Effector memory CD8-positive, alpha-beta T cell (primary cell): Measurements from ENCODE around the gene TBK1.

ENCODE experiments used
- ATAC-seq: fragments of 150-1000 bp; cut with Tn5 transposase; replicated peaks from 2 replicates; pipeline ENCODE4 v1.10.0; 2021; ENCODE audit warnings: mild to moderate bottlenecking, moderate library complexity
- DNase-seq, 3 experiments: peaks; one replicate each; pipeline ENCODE4 v3.0.0; 2021
- H3K27ac Mint-ChIP-seq, 2 donors: one replicate each; pipeline ENCODE4 v1.8.0; 2022; ENCODE audit warnings: mild to moderate bottlenecking in 2 of 2, mixed read lengths in 2 of 2, moderate library complexity in 2 of 2
- H3K27me3 Mint-ChIP-seq, 2 donors: one replicate each; pipeline ENCODE4 v1.8.0; 2022; ENCODE audit warnings: mixed read lengths in 2 of 2
- H3K36me3 Mint-ChIP-seq: one replicate; pipeline ENCODE4 v1.8.0; 2022; ENCODE audit warnings: mild to moderate bottlenecking, moderate library complexity, mixed read lengths; ENCODE audit not compliant: insufficient read depth
- H3K4me1 Mint-ChIP-seq, 2 donors: one replicate each; pipeline ENCODE4 v1.8.0; 2022; ENCODE audit warnings: low read depth in 2 of 2, mixed read lengths in 2 of 2
- H3K4me3 Mint-ChIP-seq, 2 donors: one replicate each; pipeline ENCODE4 v1.8.0; 2022; ENCODE audit warnings: mild to moderate bottlenecking in 2 of 2, mixed read lengths in 2 of 2, moderate library complexity in 2 of 2
- H3K9me3 Mint-ChIP-seq, 2 donors: one replicate each; pipeline ENCODE4 v1.8.0; 2022; ENCODE audit warnings: mixed read lengths in 2 of 2

Gene TBK1

GRCh38 chr12:64457923-64458322 is 6.0 kb downstream of the TBK1 start:
- DNase-seq (no peak), ATAC-seq (no peak)
- Mint-ChIP-seq H3K27ac (peak overlapping the region; percentile 97 to 100), H3K4me3 (peak overlapping the region; percentile 13 to 94), H3K9me3 (no peaks in the 10 kb centered on the region), H3K36me3 (peaks cover 30% of the 10 kb centered on the region), H3K4me1 (peaks cover 32 to 52% of the 10 kb centered on the region in 2 donors), H3K27me3 (no peaks in the 10 kb centered on the region)

GRCh38 chr12:64459394-64459891 is 7.5 kb downstream of the TBK1 start:
- peak overlapping the region; percentile 97 to 100 for H3K27ac Mint-ChIP-seq
- no peaks in the 10 kb centered on the region for H3K27me3 Mint-ChIP-seq
- ATAC-seq = peak; percentile 56
- H3K4me3 Mint-ChIP-seq = peak overlapping the region; percentile 79 to 94
- H3K9me3 Mint-ChIP-seq = no peaks in the 10 kb centered on the region
- H3K36me3 Mint-ChIP-seq = peaks cover 37% of the 10 kb centered on the region
- peak in 2 of 3 experiments; percentile 6 to 23 for DNase-seq
- H3K4me1 Mint-ChIP-seq = peaks cover 29 to 43% of the 10 kb centered on the region in 2 donors

- no peaks in the 10 kb centered on the region for H3K9me3 Mint-ChIP-seq
- DNase-seq = no peak
Measured at GRCh38 chr12:64461634-64462414, 9.9 kb downstream of the TBK1 start.

GRCh38 chr12:64466178-64466577 is 14.3 kb downstream of the TBK1 start:
- Mint-ChIP-seq H3K27me3 (no peaks in the 10 kb centered on the region), H3K36me3 (peaks cover 66% of the 10 kb centered on the region)
- no peak for ATAC-seq

More at GRCh38 chr12:64461634-64462414, 9.9 kb downstream of the TBK1 start:
- no peak for ATAC-seq
- Mint-ChIP-seq H3K4me1 (peaks cover 20 to 39% of the 10 kb centered on the region in 2 donors), H3K27ac (peak overlapping the region in 1 of 2 donors; percentile 73), H3K27me3 (no peaks in the 10 kb centered on the region), H3K36me3 (peaks cover 52% of the 10 kb centered on the region), H3K4me3 (no peak overlapping the region)

GRCh38 chr12:64468966-64469365 is 17.0 kb downstream of the TBK1 start:
- H3K4me3 Mint-ChIP-seq = no peak overlapping the region
- H3K27me3 Mint-ChIP-seq = no peaks in the 10 kb centered on the region
- peak overlapping the region; percentile 0 to 62 for H3K27ac Mint-ChIP-seq
- no peak for DNase-seq
- peaks cover 58% of the 10 kb centered on the region for H3K36me3 Mint-ChIP-seq
- ATAC-seq = no peak
- peaks cover 10 to 14% of the 10 kb centered on the region in 2 donors for H3K4me1 Mint-ChIP-seq
- H3K9me3 Mint-ChIP-seq = no peaks in the 10 kb centered on the region

More at GRCh38 chr12:64466178-64466577, 14.3 kb downstream of the TBK1 start:
- DNase-seq = no peak
- Mint-ChIP-seq H3K9me3 (no peaks in the 10 kb centered on the region), H3K27ac (peak overlapping the region; percentile 29 to 87), H3K4me1 (peaks cover 7 to 9% of the 10 kb centered on the region in 2 donors), H3K4me3 (no peak overlapping the region)

- Mint-ChIP-seq H3K36me3 (peaks cover 56% of the 10 kb centered on the region), H3K27me3 (no peaks in the 10 kb centered on the region), H3K4me1 (peaks cover 10 to 14% of the 10 kb centered on the region in 2 donors), H3K4me3 (no peak overlapping the region), H3K27ac (peak overlapping the region; percentile 0 to 62), H3K9me3 (no peaks in the 10 kb centered on the region)
- ATAC-seq (no peak), DNase-seq (no peak)
Measured at GRCh38 chr12:64469455-64470142, 17.7 kb downstream of the TBK1 start.

- DNase-seq (no peak), ATAC-seq (no peak)
- H3K4me3 Mint-ChIP-seq = no peak overlapping the region
- H3K27ac Mint-ChIP-seq = peak overlapping the region; percentile 74 to 78
- peaks cover 56% of the 10 kb centered on the region for H3K36me3 Mint-ChIP-seq
- H3K9me3 Mint-ChIP-seq = no peaks in the 10 kb centered on the region
- H3K27me3 Mint-ChIP-seq = no peaks in the 10 kb centered on the region
- peaks cover 10 to 12% of the 10 kb centered on the region in 2 donors for H3K4me1 Mint-ChIP-seq
Measured at GRCh38 chr12:64470495-64470894, 18.6 kb downstream of the TBK1 start.

- no peaks in the 10 kb centered on the region for H3K27me3 Mint-ChIP-seq
- ATAC-seq = no peak
- DNase-seq = no peak
- H3K27ac Mint-ChIP-seq = peak overlapping the region; percentile 38 to 59
- H3K4me1 Mint-ChIP-seq = peaks cover 15 to 18% of the 10 kb centered on the region in 2 donors
- peaks cover 0 to 3% of the 10 kb centered on the region in 2 donors for H3K9me3 Mint-ChIP-seq
- peaks cover 53% of the 10 kb centered on the region for H3K36me3 Mint-ChIP-seq
- H3K4me3 Mint-ChIP-seq = no peak overlapping the region
Measured at GRCh38 chr12:64473176-64473575, 21.3 kb downstream of the TBK1 start.

- H3K36me3 Mint-ChIP-seq = peaks cover 48% of the 10 kb centered on the region
- DNase-seq (no peak), ATAC-seq (no peak)
- H3K27me3 Mint-ChIP-seq = no peaks in the 10 kb centered on the region
- peaks cover 8 to 24% of the 10 kb centered on the region in 2 donors for H3K4me1 Mint-ChIP-seq
- H3K27ac Mint-ChIP-seq = no peak overlapping the region
- peaks cover 0 to 3% of the 10 kb centered on the region in 2 donors for H3K9me3 Mint-ChIP-seq
- H3K4me3 Mint-ChIP-seq = no peak overlapping the region
Measured at GRCh38 chr12:64475518-64475917, 23.6 kb downstream of the TBK1 start.

GRCh38 chr12:64476844-64477243 is 24.9 kb downstream of the TBK1 start:
- no peak for ATAC-seq
- no peak overlapping the region for H3K4me3 Mint-ChIP-seq
- peaks cover 0 to 3% of the 10 kb centered on the region in 2 donors for H3K9me3 Mint-ChIP-seq
- no peaks in the 10 kb centered on the region for H3K27me3 Mint-ChIP-seq
- peaks cover 48% of the 10 kb centered on the region for H3K36me3 Mint-ChIP-seq
- H3K27ac Mint-ChIP-seq = peak overlapping the region; percentile 29 to 31
- DNase-seq = no peak
- H3K4me1 Mint-ChIP-seq = peaks cover 8 to 24% of the 10 kb centered on the region in 2 donors

- H3K27ac Mint-ChIP-seq = peak overlapping the region in 1 of 2 donors; percentile 82
- H3K9me3 Mint-ChIP-seq = peaks cover 0 to 3% of the 10 kb centered on the region in 2 donors
- peaks cover 43% of the 10 kb centered on the region for H3K36me3 Mint-ChIP-seq
- no peaks in the 10 kb centered on the region for H3K27me3 Mint-ChIP-seq
- no peak for DNase-seq
- H3K4me1 Mint-ChIP-seq = peaks cover 8 to 19% of the 10 kb centered on the region in 2 donors
- ATAC-seq = no peak
- H3K4me3 Mint-ChIP-seq = no peak overlapping the region
Measured at GRCh38 chr12:64478661-64479060, 26.7 kb downstream of the TBK1 start.

GRCh38 chr12:64480148-64480547 is 28.2 kb downstream of the TBK1 start:
- Mint-ChIP-seq H3K27me3 (no peaks in the 10 kb centered on the region), H3K9me3 (peaks cover 0 to 3% of the 10 kb centered on the region in 2 donors), H3K36me3 (peaks cover 41% of the 10 kb centered on the region), H3K27ac (no peak overlapping the region), H3K4me3 (no peak overlapping the region), H3K4me1 (peaks cover 8 to 19% of the 10 kb centered on the region in 2 donors)
- no peak for DNase-seq
- ATAC-seq = no peak

- Mint-ChIP-seq H3K27ac (peak overlapping the region in 1 of 2 donors; percentile 25), H3K4me3 (no peak overlapping the region), H3K9me3 (no peaks in the 10 kb centered on the region), H3K36me3 (peaks cover 63% of the 10 kb centered on the region), H3K4me1 (peaks cover 0 to 3% of the 10 kb centered on the region in 2 donors), H3K27me3 (no peaks in the 10 kb centered on the region)
- no peak for ATAC-seq
- no peak for DNase-seq
Measured at GRCh38 chr12:64486657-64487056, 34.7 kb downstream of the TBK1 start.
